Panc1 (cell line): ENCODE results near the gene HAUS5. TPM values are rescaled to one million over a fixed set of nuclear protein-coding genes. Genes with fewer than 3 reads are reported as not detected.
"Not testable (repeated sequence)": the region's sequence is repeated elsewhere in the genome, so short reads cannot be mapped to it uniquely, and the experiment has no call there.

ENCODE experiments used
- ATAC-seq: fragments of 200-7000 bp; cut with Tn5 transposase; 2 replicates; pipeline ENCODE4 v1.9.1; 2020; ENCODE audit warnings: mild to moderate bottlenecking, moderate library complexity
- BruUV-seq: library from RNA; stranded (reverse); fragments of 400-500 nt; replicated peaks from 2 replicates; lab custom pipeline; 2021; lab: Mats Ljungman, UMichigan
- CTCF ChIA-PET: fragments of 300-600 bp; sonication (Branson Sonifier 250); formaldehyde crosslinking; loops from one replicate; lab custom pipeline; 2022; ENCODE audit warnings: antibody characterized with exemption; lab: Charles Lee
- POLR2A ChIA-PET: fragments of 300-600 bp; sonication (Branson Sonifier 250); formaldehyde crosslinking; loops from one replicate; lab custom pipeline; 2022; ENCODE audit warnings: antibody characterized with exemption; lab: Charles Lee
- DNase-seq: peaks from one replicate; pipeline ENCODE4 v3.0.0-alpha.2; 2010; ENCODE audit warnings: low read depth, low spot score
- H3K27ac ChIP-seq: 2 replicates; pipeline ENCODE4 v1.5.1; 2011; ENCODE audit warnings: mild to moderate bottlenecking, low read length, inconsistent platforms
- H3K27me3 ChIP-seq: fragments of 200-500 bp; sonication (Bioruptor generic); 2 replicates; pipeline ENCODE4 v1.6.0; 2014; ENCODE audit warnings: low read length, inconsistent platforms; ENCODE audit not compliant: control insufficient read depth, insufficient read depth
- H3K36me3 ChIP-seq: fragments of 200-500 bp; sonication (Bioruptor generic); 2 replicates; pipeline ENCODE4 v1.5.1; 2014; ENCODE audit warnings: inconsistent platforms, mild to moderate bottlenecking, low read length, moderate library complexity; ENCODE audit not compliant: control insufficient read depth, insufficient read depth
- H3K4me1 ChIP-seq: 2 replicates; pipeline ENCODE4 v1.5.1; 2011; ENCODE audit warnings: inconsistent platforms, mild to moderate bottlenecking, low read length, moderate library complexity; ENCODE audit not compliant: control insufficient read depth, insufficient read depth
- H3K4me3 ChIP-seq, 2 experiments: 2 replicates each; pipeline ENCODE4 v1.5.1; 2011 to 2012; ENCODE audit warnings: low read depth in 2 of 2, low read length in 2 of 2, mild to moderate bottlenecking in 2 of 2, inconsistent platforms in 1 of 2, moderate library complexity in 1 of 2
- H3K9me3 ChIP-seq: fragments of 200-500 bp; sonication (Bioruptor generic); 2 replicates; pipeline ENCODE4 v1.5.1; 2014; ENCODE audit warnings: low read depth, mild to moderate bottlenecking, inconsistent platforms, low read length, moderate library complexity; ENCODE audit not compliant: control insufficient read depth, insufficient read depth
- CTCF ChIP-seq: fragments of 450-650 bp; IDR thresholded peaks from 2 replicates; pipeline ENCODE4 v1.5.1; 2017; ENCODE audit warnings: mild to moderate bottlenecking
- POLR2AphosphoS5 ChIP-seq: IDR thresholded peaks from 2 replicates; pipeline ENCODE4 v1.6.1; 2012; ENCODE audit warnings: mild to moderate bottlenecking, low read depth, low read length, moderate library complexity
- REST ChIP-seq, 2 experiments: IDR thresholded peaks; 2 replicates each; pipeline ENCODE4 v1.6.1; 2011 to 2012; ENCODE audit warnings: low read depth in 2 of 2, control low read depth in 1 of 2, low read length in 1 of 2, mild to moderate bottlenecking in 1 of 2, moderate library complexity in 1 of 2; ENCODE audit not compliant: insufficient read depth in 1 of 2
- SIN3A ChIP-seq: IDR thresholded peaks from 2 replicates; pipeline ENCODE4 v1.6.1; 2012; ENCODE audit warnings: low read depth, mild to moderate bottlenecking, low read length, moderate library complexity, borderline replicate concordance; ENCODE audit not compliant: insufficient read depth
- TCF7L2 ChIP-seq: IDR thresholded peaks from 2 replicates; pipeline ENCODE4 v1.6.1; 2011; ENCODE audit warnings: mild to moderate bottlenecking, low read depth, low read length, inconsistent platforms
- in situ Hi-C: cut with HindIII; loops from 2 replicates; pipeline ENCODE4 v1.10.0; 2016; ENCODE audit warnings: low sequenced_read_pairs, low pct_unique_long_range_greater_than_20kb
- intact Hi-C: fragments of 100-400 bp; cut with micrococcal nuclease; formaldehyde crosslinking; loops from one replicate; pipeline ENCODE4 v1.10.0; 2022; ENCODE audit not compliant: unreplicated experiment
- total RNA-seq: library from RNA; stranded (reverse); gene quantifications from one replicate; pipeline ENCODE4 v1.2.1, GENCODE V29; 2021; ENCODE audit not compliant: unreplicated experiment

Gene HAUS5
- total RNA-seq, 1 experiment from 2014 or later: 23.2 TPM

GRCh38 chr19:35587321-35587720 is 25.2 kb upstream of the HAUS5 start:
- intact Hi-C loops (no loop called here), in situ Hi-C loops (no loop called here)
- Histone ChIP-seq H3K9me3 (no peaks in the 10 kb centered on the region), H3K4me3 (no peak overlapping the region), H3K4me1 (no peaks in the 10 kb centered on the region), H3K36me3 (no peaks in the 10 kb centered on the region), H3K27me3 (peaks cover 3% of the 10 kb centered on the region), H3K27ac (no peak overlapping the region)
- ChIA-PET CTCF (no interaction called here), POLR2A (no interaction called here)
- ATAC-seq (no peak), DNase-seq (no peak)
- TF ChIP-seq CTCF (no peak), REST (IDR thresholded peaks at IDR 0.05; ENCODE audit: insufficient read depth in 1 of 2, low read depth in 2 of 2, low read length in 1 of 2) (no peak), SIN3A (no peak), POLR2AphosphoS5 (no peak), TCF7L2 (no peak)
- no TSS peak for BruUV-seq

GRCh38 chr19:35590875-35591274 is 21.7 kb upstream of the HAUS5 start:
- H3K36me3 ChIP-seq: no peaks in the 10 kb centered on the region
- intact Hi-C loops (no loop called here), in situ Hi-C loops (no loop called here)
- H3K27ac ChIP-seq: no peak overlapping the region
- POLR2A ChIA-PET: no interaction called here
- DNase-seq: no peak
- no peaks in the 10 kb centered on the region for H3K9me3 ChIP-seq
- no peaks in the 10 kb centered on the region for H3K4me1 ChIP-seq
- TF ChIP-seq SIN3A: no peak
- H3K4me3 ChIP-seq: no peak overlapping the region
- BruUV-seq: no TSS peak
- H3K27me3 ChIP-seq: no peaks in the 10 kb centered on the region
- CTCF ChIA-PET: interaction anchor here (0.6 to 0.7 kb wide), 2 partner anchors 31 to 433 kb away, joined by 3 read pairs; no protein-coding TSS in a partner anchor
- no peak for ATAC-seq

GRCh38 chr19:35592226-35592625 is 20.3 kb upstream of the HAUS5 start:
- POLR2A ChIA-PET: interaction anchor here (0.5 to 0.7 kb wide), 2 partner anchors 21 to 97 kb away, joined by 7 to 9 read pairs; no protein-coding TSS in a partner anchor
- peak; percentile 25 for DNase-seq
- no peak for TF ChIP-seq POLR2AphosphoS5
- no peak for TF ChIP-seq SIN3A
- peak; percentile 83; the same call in 1 of the 2 replicates for TF ChIP-seq CTCF
- TF ChIP-seq REST (IDR thresholded peaks at IDR 0.05; ENCODE audit: insufficient read depth in 1 of 2, low read depth in 2 of 2, low read length in 1 of 2): no peak
- CTCF ChIA-PET: no interaction called here
- Histone ChIP-seq H3K9me3 (no peaks in the 10 kb centered on the region), H3K27ac (no peak overlapping the region), H3K27me3 (no peaks in the 10 kb centered on the region), H3K36me3 (no peaks in the 10 kb centered on the region), H3K4me3 (no peak overlapping the region), H3K4me1 (no peaks in the 10 kb centered on the region)
- intact Hi-C loops (no loop called here), in situ Hi-C loops (no loop called here)
- no peak; the same call in 1 of the 2 replicates for ATAC-seq
- BruUV-seq: no TSS peak

GRCh38 chr19:35595026-35595425 is 17.5 kb upstream of the HAUS5 start:
- ATAC-seq, H3K27ac ChIP-seq, POLR2A ChIA-PET, DNase-seq, H3K4me1 ChIP-seq, in situ Hi-C loops, H3K4me3 ChIP-seq, intact Hi-C loops, H3K36me3 ChIP-seq, BruUV-seq, H3K9me3 ChIP-seq, H3K27me3 ChIP-seq: not testable (repeated sequence)
- CTCF ChIA-PET: interaction anchor here (0.7 kb wide), 1 partner anchor 13 kb away, joined by 4 read pairs; no protein-coding TSS in a partner anchor
